HG03342 (cell line): ENCODE results near the gene DNAJB2.
"Not testable (repeated sequence)": the region's sequence is repeated elsewhere in the genome, so short reads cannot be mapped to it uniquely, and the experiment has no call there.

Source experiments
- ATAC-seq: cut with Tn5 transposase; IDR thresholded peaks from one replicate; pipeline ENCODE4 v1.9.1; 2021; ENCODE audit warnings: mild to moderate bottlenecking, moderate library complexity; ENCODE audit not compliant: unreplicated experiment

Gene DNAJB2

DNA sequence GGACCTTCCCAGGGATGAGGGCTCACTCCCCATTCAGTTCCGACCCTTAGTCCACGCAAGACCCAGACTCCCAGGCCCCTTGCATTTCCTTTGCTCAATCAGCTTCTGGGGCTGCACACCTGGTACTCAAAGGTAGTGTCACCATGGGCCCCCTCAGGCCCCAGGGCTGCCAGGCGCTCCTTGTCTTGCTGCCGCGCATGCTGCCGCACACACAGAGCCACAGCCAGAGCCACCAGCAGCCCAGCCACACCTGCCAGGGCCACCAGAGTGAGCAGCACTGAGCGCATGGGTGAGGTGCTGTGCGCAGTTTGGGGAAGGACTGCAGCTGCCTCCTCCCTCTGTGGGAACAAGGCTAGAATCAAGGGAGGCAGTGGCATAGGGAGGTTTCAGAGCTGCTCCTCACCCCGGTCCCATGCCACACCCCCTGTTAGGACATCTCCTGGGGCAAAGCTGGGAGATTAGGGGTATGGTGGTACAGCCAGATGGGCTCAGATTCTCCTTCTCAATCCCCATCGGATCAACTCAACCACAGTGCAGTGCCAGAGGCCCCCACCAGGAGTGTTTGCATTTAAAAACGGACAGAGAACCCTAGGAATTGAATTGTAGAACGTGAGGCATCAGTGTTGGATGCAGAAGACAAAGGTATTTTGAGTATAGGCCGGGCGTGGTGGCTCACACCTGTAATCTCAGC lies 18.7 kb downstream of the DNAJB2 start:
- ATAC-seq: no peak

DNA sequence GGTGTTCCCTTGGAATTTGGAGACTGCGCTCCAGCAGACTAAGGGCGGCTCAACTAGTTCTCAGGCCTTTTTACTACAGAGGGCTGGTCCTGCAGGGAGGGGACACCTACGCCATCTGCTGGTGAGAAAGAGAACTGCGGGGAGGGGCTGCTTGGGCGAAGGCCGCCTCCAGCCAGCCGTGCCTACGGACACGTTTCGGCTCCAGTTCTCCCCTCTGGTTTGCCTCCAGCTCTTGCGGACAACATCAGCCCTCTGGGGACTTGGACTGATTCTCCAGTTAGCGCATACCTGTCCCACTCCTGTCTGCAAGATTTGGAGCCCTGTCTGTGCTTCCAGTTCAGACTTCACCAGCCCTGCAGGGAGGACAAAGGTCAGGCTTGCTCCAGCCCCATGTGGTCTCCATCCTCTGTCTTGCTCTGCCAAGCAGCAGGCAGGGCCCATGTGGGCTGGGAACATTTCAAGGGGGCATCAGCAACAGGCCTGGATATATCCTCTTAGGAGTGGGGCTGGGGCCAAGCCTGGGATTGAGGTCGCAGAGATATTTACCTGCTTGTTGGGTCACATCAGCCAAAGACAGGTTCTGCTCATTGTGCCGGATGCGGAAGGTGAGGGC lies 19.7 kb downstream of the DNAJB2 start:
- ATAC-seq: peak; percentile 44

DNA sequence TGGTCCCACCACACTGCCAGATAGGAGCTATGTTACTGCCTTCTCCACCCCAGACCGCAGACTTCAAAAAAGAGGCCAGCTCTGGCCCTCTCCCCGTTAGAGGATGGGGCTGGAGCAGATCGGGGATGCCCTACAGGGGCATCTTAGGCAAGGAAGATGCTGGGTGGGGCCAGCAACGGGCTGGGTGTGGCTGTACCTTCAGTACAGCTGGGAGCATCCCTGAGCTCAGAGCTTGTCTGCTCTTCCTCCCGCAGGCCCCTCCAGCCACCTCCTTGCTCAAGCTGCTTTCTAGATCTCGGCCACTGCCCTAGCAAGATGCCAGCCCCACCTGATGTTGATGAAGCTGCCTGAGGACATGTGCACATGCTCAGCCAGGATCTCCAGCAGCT lies 20.2 kb downstream of the DNAJB2 start:
- no peak for ATAC-seq

DNA sequence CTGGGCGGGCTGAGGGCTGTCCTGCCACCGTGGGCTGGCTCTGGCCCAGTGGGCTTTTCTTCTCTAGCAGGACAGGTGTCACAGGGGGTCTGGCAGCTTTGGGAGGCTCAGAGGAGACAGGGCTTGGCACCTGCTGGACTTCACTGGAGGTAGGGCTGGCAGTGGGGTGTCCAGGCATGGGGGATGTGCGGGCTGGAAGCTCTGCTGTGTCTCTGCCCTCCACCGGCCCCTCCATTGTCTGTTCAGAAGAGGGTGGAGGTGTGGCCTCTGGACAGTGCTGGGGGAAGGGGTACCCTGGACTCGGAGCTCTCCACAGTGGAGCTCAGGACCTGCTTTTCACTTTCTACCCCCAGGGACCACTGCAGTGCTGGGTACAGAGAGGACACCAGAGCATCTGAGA lies 20.9 kb downstream of the DNAJB2 start:
- no peak for ATAC-seq

- ATAC-seq: no peak
Measured at GRCh38 chr2:219302412-219302968, 23.3 kb downstream of the DNAJB2 start.

DNA sequence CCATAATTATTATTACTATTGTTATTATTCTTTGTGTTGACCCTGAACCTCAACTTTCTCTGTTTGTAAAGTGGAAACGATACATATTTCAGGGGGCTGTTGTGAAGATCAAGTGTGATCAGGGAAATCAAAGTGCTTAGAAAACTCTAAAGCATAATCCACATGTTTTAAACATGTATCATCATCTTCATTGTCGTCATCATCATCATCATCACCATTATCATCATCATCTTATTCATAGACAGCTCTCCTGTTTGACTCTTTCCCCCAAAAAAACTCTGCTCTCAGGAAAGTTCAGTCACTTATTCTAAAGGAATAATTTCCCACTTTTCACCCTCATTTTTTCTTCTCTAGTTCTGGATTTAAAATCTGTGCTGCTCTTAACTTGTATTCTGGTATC lies 25.1 kb downstream of the DNAJB2 start:
- ATAC-seq: no peak

DNA sequence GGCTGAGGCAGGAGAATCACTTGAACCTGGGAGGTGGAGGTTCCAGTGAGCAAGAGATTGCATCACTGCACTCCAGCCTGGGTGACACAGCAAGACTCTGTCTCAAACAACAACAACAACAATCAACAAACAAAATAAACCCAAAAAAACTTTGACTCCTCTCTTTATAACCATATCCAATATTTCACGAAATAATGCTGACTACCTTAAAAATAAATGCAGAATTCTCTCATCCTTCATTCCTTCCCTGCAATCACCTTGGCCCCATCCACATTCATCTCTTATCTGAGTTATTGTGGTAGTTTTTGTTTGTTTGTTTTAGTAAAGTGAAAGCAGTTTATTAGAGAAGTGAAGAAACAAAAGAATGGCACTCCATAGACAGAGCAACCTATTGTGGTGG lies 26.9 kb downstream of the DNAJB2 start:
- no peak for ATAC-seq

DNA sequence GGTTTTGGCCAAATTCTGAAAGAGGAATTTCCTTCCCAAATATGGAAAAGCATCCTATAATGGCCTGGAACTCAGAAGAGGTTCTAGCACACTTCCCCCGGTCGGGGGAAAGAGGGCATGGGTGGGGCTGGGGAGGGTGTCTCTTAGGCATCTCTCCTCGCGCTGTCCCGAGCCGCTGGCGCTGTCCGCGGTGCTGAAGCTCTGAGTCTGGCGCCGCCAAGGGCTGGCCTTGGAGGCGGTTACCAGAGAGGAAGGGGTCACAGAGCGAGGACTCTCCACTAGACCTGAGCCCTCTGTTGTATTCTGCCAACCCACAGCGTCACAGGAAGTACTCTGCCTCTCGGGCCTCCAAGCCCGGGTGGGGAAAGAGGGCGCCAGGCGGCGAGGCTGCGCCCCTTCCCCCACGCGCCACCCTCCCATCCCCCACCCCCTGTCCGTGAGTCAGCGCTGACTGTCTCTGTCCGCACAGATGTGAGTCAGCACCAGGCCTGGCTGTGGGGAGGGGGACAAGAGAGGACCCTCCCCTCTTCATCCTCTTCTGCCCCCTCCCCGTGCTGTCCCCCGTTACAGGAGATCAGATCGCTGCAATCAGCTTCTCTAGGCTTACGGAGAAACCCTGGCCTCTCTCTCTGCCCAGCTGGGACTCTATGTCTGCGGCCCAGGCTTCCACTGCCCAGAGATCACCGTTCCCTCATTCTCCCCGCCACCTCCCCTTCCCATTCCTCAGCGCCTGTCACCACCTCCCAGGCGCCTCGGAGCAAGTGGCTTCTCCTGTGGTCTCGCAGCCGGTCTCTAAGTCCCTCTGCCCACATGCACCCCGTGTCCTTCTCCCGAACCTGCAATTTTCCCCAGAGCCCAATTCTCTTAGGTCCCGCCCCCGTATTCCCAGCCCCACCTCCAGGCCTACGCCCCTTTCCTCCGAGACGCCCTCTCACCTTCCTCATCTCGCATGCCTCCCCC lies 29.3 kb downstream of the DNAJB2 start:
- ATAC-seq: no peak

- no peak for ATAC-seq
Measured at GRCh38 chr2:219309278-219309677, 30.1 kb downstream of the DNAJB2 start, which contains the start of gene PTPRN. Gene PTPRN, minus strand, starts transcription at chr2:219309401. Its CDS starts 69 bp downstream, at chr2:219309332.

DNA sequence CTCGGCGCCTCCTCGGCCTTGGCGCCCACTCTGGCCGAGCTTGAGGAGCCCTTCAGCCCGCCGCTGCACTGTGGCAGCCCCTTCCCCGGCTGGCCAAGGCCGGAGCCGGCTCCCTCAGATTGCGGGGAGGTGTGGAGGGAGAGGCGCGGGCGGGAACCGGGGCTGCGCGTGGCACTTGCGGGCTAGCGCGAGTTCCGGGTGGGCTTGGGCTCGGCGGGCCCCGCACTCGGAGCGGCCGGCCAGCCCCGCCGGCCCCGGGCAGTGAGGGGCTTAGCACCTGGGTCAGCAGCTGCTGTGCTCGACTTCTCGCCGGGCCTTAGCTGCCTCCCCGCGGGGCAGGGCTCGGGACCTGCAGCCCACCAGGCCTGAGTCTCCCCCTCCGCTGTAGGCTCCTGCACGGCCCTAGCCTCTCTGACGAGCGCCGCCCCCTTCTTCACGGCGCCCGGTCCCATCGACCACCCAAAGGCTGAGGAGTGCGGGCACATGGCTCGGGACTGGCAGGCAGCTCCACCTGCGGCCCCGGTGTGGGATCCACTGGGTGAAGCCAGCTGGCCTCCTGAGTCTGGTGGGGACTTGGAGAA lies 33.6 kb downstream of the DNAJB2 start:
- not testable (repeated sequence) for ATAC-seq

DNA sequence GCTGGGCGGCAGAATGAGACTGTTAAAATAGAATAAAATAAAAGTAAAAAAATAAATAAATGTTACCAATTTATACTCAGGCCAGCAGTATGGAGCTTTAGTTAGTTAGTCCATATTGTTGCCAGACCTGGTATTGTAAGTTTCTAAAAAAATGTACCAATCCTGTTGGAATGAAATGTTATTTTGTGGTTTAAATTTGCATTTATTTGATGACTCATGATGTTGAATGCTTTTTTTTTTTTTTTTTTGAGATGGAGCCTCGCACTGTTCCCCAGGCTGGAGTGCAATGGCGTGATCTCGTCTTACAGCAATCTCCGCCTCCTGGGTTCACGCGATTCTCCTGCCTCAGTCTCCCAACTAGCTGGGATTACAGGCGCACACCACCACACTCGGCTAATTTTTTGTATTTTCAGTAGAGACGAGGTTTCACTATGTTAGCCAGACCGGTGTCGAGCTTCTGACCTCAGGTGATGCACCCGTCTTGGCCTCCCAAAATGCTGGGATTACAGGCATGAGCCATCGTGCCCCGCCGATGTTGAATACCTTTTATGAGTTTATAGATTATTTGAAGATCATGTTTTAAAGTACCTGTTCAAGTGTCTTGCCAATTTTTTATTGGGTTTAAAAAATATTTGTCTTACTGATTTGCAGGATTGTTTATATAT lies 35.8 kb downstream of the DNAJB2 start:
- ATAC-seq: no peak

- no peak for ATAC-seq
Measured at GRCh38 chr2:219323434-219323833, 44.3 kb downstream of the DNAJB2 start.

DNA sequence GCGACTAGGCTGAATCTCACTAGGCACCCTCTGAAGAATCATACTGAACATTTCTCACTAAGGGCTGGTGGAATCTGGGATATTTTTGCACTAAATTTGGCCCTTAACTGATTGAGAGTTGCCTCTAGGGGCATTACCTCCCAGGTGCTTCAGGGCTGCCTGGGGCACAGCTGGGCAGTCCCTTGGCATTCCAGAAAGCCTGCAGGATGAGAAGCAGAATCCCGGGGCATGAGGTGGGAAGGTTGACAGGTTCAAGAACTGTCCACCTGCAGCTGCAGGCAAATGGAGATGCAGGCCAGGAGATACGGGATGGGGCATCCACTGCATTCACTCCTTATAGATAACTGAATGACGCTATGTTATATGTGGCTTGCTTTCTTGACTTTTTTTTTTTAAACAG lies 46.0 kb downstream of the DNAJB2 start:
- no peak for ATAC-seq

DNA sequence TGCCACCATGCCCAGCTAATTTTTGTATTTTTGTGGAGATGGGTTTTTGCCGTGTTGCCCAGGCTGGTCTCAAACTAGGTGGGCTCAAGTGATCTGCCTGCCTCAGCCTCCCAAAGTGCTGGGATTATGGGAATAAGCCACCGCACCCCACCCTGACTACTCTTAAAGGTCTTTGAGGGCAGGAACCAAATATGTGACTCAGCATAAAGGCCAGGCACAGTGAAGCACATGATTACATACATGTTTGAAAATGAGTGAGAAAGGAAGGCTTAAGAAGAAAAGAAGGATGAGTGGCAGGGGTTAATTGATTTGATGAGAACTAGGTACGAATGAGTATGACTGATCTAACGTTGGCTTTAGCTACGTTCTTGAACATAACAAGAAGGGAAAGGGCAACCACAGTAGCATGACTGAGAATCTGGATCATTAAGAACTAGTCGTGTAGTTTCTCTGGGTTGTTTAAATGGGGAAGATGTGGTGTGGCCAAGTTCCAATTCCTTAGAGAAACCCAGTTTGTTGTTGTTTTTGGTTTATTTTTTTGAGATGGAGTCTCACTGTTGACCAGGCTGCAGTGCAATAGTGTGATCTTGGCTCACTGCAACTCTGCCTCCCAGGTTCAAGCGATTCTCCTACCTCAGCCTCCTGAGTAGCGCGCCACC lies 46.6 kb downstream of the DNAJB2 start:
- no peak for ATAC-seq

GRCh38 chr2:219327719-219328118 lies 48.6 kb downstream of the DNAJB2 start:
- no peak for ATAC-seq

GRCh38 chr2:219331560-219332213 lies 52.5 kb downstream of the DNAJB2 start:
- no peak for ATAC-seq

GRCh38 chr2:219332542-219332941 lies 53.4 kb downstream of the DNAJB2 start, which contains the start of gene RESP18:
Gene RESP18, minus strand, starts transcription at chr2:219332744.
- ATAC-seq: no peak

- ATAC-seq: no peak
Measured at GRCh38 chr2:219334076-219334475, 54.9 kb downstream of the DNAJB2 start.

- ATAC-seq: no peak
Measured at GRCh38 chr2:219335373-219335786, 56.2 kb downstream of the DNAJB2 start.
